AG09319 (cell line): ENCODE data around the gene TCF4.

ENCODE experiments used
- DNase-seq: peaks from one replicate; pipeline ENCODE4 v3.0.0-alpha.2; 2010; ENCODE audit warnings: low read depth; ENCODE audit errors: extremely low read depth
- TF ChIP-seq, protein P1 (sequence below): IDR thresholded peaks from 2 replicates; pipeline ENCODE4 v1.5.1; 2011; ENCODE audit warnings: low read depth, mild to moderate bottlenecking, inconsistent platforms, low read length, moderate library complexity

Gene TCF4

DNA sequence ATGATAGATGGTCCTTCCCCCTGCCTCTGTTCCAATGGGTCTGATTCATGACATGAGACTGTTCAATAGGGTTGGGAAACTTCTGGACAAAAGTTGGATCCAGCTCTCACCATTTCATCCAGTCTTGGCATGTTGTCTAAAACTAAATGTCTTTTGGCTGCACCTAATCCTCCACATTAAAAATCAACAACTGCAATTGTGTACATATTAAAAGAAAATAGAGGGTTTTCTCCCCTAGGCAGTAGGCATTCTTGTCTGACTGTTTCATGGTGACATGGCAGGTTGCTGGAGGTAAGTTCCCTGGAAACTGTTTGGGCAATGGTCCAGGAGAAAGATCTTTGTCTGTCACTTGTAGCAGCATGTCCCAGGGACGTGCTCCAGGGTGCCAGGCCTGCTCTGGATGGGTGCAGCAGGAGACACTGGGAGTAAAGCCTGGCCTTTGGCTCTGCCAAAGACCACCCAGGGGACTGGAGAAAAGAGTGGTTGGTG is 135.8 kb downstream of the TCF4 start:
- DNase-seq, result no peak
- TF ChIP-seq, protein P1, sequence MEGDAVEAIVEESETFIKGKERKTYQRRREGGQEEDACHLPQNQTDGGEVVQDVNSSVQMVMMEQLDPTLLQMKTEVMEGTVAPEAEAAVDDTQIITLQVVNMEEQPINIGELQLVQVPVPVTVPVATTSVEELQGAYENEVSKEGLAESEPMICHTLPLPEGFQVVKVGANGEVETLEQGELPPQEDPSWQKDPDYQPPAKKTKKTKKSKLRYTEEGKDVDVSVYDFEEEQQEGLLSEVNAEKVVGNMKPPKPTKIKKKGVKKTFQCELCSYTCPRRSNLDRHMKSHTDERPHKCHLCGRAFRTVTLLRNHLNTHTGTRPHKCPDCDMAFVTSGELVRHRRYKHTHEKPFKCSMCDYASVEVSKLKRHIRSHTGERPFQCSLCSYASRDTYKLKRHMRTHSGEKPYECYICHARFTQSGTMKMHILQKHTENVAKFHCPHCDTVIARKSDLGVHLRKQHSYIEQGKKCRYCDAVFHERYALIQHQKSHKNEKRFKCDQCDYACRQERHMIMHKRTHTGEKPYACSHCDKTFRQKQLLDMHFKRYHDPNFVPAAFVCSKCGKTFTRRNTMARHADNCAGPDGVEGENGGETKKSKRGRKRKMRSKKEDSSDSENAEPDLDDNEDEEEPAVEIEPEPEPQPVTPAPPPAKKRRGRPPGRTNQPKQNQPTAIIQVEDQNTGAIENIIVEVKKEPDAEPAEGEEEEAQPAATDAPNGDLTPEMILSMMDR, result no peak

- TF ChIP-seq, protein P1, result no peak
- no peak for DNase-seq
Observed at GRCh38 chr18:55449412-55450140, 138.4 kb downstream of the TCF4 start.

DNA sequence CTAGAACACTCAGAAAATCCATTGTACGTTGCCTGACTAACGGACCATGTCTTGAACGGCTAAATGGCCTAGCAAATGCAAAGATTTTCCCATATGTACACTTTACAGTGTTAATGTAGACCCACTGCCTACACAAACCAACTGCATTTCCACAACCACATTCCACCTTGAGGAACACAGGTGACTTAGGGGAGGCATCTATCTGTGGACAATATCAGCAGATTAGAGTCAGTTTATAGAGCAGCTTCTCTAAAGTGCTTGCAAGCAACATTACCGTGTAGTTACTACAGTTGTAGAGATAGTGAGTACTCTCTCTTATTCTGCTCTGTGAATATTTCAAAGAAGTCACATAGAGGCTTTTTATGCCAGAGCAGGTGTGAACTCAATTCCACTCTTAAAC is 139.6 kb downstream of the TCF4 start:
- DNase-seq, result no peak
- TF ChIP-seq, protein P1, result no peak

- no peak for DNase-seq
- TF ChIP-seq, protein P1, result no peak
Observed at GRCh38 chr18:55447672-55448018, 140.3 kb downstream of the TCF4 start.

- no peak for DNase-seq
- TF ChIP-seq, protein P1, result no peak
Observed at GRCh38 chr18:55446996-55447671, 140.9 kb downstream of the TCF4 start.

DNA sequence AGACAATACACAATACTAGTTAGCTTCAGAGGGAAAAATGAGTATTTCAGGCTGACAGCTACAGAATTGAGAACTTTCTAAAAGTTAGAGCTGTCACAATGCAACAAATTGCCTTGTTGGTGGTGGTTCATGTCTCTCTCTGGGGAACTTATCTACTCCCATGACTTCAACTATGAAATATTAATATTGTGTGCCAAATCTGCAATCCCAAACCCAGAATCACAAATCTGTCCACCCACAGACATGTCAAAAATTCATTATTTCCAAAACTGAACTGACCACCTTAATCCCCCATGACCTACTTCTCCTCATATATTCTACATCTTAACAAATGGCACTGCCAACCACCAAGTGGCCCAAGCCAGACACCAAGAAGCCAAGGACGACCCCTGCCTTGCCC is 143.5 kb downstream of the TCF4 start:
- DNase-seq, result no peak
- TF ChIP-seq, protein P1, result no peak

DNA sequence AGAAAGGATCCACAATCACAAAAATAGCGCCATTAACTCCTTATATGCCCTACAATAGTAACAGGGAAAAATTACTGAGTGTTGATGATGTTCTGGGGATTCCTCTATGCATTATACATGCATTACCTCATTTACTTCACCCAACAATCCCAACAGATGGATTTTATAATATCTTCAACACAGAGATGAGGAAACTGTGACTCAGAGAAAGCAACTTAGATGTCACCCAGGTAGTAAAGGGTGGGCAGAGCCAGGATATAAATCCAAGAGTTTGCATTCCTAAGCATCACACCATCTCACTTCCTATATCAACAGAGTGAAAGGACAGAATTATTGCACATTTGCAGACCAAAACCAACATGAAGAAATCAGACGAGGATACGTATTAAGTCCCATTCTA is 144.2 kb downstream of the TCF4 start:
- DNase-seq, result no peak
- TF ChIP-seq, protein P1, result no peak
